H4 (cell line): ENCODE data around the gene SLC4A8. TPM values are rescaled to one million over a fixed set of nuclear protein-coding genes. Genes with fewer than 3 reads are reported as not detected.

Experiments used
- DNase-seq: peaks from one replicate; pipeline ENCODE4 v3.0.0-alpha.2; 2015; ENCODE audit warnings: low spot score
- total RNA-seq: library from RNA; depleted of rRNA; stranded (reverse); fragments of >200 nt; shearing (Covaris generic); gene quantifications from 2 replicates; pipeline ENCODE4 v1.2.3, GENCODE V29; 2014

SLC4A8 gene
- total RNA-seq, 1 experiment from 2014 or later, result 2.1 TPM

GRCh38 chr12:51395283-51396230 lies 29.1 kb upstream of the SLC4A8 start:
- DNase-seq, result no peak

- no peak for DNase-seq
Observed at GRCh38 chr12:51397670-51398069, 27.0 kb upstream of the SLC4A8 start.

- DNase-seq, result no peak
Observed at GRCh38 chr12:51399891-51400290, 24.7 kb upstream of the SLC4A8 start.

- no peak for DNase-seq
Observed at GRCh38 chr12:51401020-51401419, 23.6 kb upstream of the SLC4A8 start.

GRCh38 chr12:51401486-51401885 lies 23.1 kb upstream of the SLC4A8 start:
- no peak for DNase-seq

GRCh38 chr12:51401900-51402299 lies 22.7 kb upstream of the SLC4A8 start:
- no peak for DNase-seq

GRCh38 chr12:51403159-51403558 lies 21.5 kb upstream of the SLC4A8 start:
- DNase-seq, result no peak

- no peak for DNase-seq
Observed at GRCh38 chr12:51403681-51404136, 20.9 kb upstream of the SLC4A8 start.

- no peak for DNase-seq
Observed at GRCh38 chr12:51404627-51405026, 20.0 kb upstream of the SLC4A8 start.

GRCh38 chr12:51405801-51406207 lies 18.8 kb upstream of the SLC4A8 start:
- DNase-seq, result no peak

- DNase-seq, result no peak
Observed at GRCh38 chr12:51406290-51406689, 18.3 kb upstream of the SLC4A8 start.

GRCh38 chr12:51406859-51407258 lies 17.8 kb upstream of the SLC4A8 start:
- DNase-seq, result no peak

- DNase-seq, result no peak
Observed at GRCh38 chr12:51407604-51408003, 17.0 kb upstream of the SLC4A8 start.

GRCh38 chr12:51409846-51410245 lies 14.8 kb upstream of the SLC4A8 start:
- no peak for DNase-seq

GRCh38 chr12:51413149-51413548 lies 11.5 kb upstream of the SLC4A8 start:
- no peak for DNase-seq

- no peak for DNase-seq
Observed at GRCh38 chr12:51413791-51414190, 10.8 kb upstream of the SLC4A8 start.

GRCh38 chr12:51415931-51416330 lies 8.7 kb upstream of the SLC4A8 start:
- no peak for DNase-seq

GRCh38 chr12:51417826-51418225 lies 6.8 kb upstream of the SLC4A8 start:
- DNase-seq, result no peak

GRCh38 chr12:51419425-51420193 lies 5.0 kb upstream of the SLC4A8 start:
- no peak for DNase-seq

- peak; percentile 55 for DNase-seq
Observed at GRCh38 chr12:51421266-51421884, 3.3 kb upstream of the SLC4A8 start.

GRCh38 chr12:51424094-51424661 lies 453 bp upstream of the SLC4A8 start:
- DNase-seq, result no peak

GRCh38 chr12:51428256-51428655 lies 3.6 kb downstream of the SLC4A8 start:
- no peak for DNase-seq
